ES-I3 (cell line): ENCODE results near the gene TBCD.

Experiments
- H3K36me3 ChIP-seq: 2 replicates; pipeline ENCODE4 v1.6.1; 2013; ENCODE audit warnings: mild to moderate bottlenecking, low read length, control low read depth, moderate library complexity; ENCODE audit not compliant: insufficient read depth
- H3K4me1 ChIP-seq: 2 replicates; pipeline ENCODE4 v1.6.1; 2013; ENCODE audit warnings: mild to moderate bottlenecking, control low read depth, low read length; ENCODE audit not compliant: insufficient read depth
- H3K9ac ChIP-seq: 2 replicates; pipeline ENCODE4 v1.6.1; 2013; ENCODE audit warnings: low read depth, mild to moderate bottlenecking, low read length, moderate library complexity
- H3K9me3 ChIP-seq: 2 replicates; pipeline ENCODE4 v1.6.1; 2013; ENCODE audit warnings: mild to moderate bottlenecking, low read length, moderate library complexity; ENCODE audit not compliant: control insufficient read depth, insufficient read depth

The TBCD gene

GRCh38 chr17:82917699-82918345, 166.0 kb downstream of the TBCD start:
- Histone ChIP-seq H3K9me3 (no peaks in the 10 kb centered on the region), H3K36me3 (peaks cover 16% of the 10 kb centered on the region), H3K4me1 (no peaks in the 10 kb centered on the region), H3K9ac (no peak overlapping the region)

DNA sequence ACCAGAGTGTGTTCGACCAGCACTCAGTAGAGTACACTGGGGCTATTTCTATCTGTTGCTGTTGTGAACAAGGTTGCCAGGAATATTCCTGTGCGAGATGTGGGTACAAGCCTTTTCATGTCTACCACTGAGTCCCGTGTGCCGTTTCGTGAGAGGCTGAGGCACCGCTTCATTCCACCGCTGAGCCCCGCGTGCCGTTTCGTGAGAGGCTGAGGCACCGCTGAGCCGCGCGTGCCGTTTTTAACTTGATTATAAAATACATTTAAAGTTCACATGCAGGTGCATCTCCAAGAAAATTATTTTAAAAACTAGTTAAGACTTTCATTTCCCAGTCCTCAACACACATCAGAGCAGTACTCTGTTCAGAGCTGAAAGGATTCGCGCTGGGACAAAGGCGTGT, 166.6 kb downstream of the TBCD start:
- H3K9ac ChIP-seq, result no peak overlapping the region
- no peaks in the 10 kb centered on the region for H3K4me1 ChIP-seq
- H3K36me3 ChIP-seq, result peaks cover 11% of the 10 kb centered on the region; the same call in 1 of the 2 replicates
- H3K9me3 ChIP-seq, result no peaks in the 10 kb centered on the region

GRCh38 chr17:82920150-82920549, 168.3 kb downstream of the TBCD start:
- H3K36me3 ChIP-seq, result peaks cover 9% of the 10 kb centered on the region
- no peak overlapping the region for H3K9ac ChIP-seq
- H3K9me3 ChIP-seq, result no peaks in the 10 kb centered on the region
- H3K4me1 ChIP-seq, result no peaks in the 10 kb centered on the region

DNA sequence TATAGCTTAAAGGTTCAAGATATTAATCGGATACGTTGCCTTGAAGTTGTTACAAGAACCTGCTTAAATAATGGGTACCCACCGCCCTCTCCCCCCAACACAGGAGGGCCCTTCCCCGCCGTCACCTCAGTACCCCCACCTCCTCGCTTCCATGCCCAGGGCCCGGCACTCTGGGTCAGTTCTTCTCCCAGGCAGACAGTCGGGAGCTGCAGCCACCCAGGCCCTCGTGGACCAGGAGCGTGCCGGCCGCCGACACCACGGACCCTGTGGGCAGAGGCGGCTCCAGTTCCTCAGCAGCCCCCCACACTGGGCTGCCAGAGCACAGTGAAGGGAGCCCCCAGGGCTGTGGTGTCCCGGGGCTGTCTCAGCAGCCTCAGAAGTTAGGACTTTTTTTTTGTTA, 168.8 kb downstream of the TBCD start:
- H3K9me3 ChIP-seq, result no peaks in the 10 kb centered on the region
- no peaks in the 10 kb centered on the region for H3K4me1 ChIP-seq
- H3K36me3 ChIP-seq, result peaks cover 14% of the 10 kb centered on the region
- no peak overlapping the region for H3K9ac ChIP-seq

- H3K9ac ChIP-seq, result no peak overlapping the region
- H3K36me3 ChIP-seq, result peaks cover 14% of the 10 kb centered on the region
- no peaks in the 10 kb centered on the region for H3K9me3 ChIP-seq
- no peaks in the 10 kb centered on the region for H3K4me1 ChIP-seq
Measured at GRCh38 chr17:82921426-82921825, 169.6 kb downstream of the TBCD start.

DNA sequence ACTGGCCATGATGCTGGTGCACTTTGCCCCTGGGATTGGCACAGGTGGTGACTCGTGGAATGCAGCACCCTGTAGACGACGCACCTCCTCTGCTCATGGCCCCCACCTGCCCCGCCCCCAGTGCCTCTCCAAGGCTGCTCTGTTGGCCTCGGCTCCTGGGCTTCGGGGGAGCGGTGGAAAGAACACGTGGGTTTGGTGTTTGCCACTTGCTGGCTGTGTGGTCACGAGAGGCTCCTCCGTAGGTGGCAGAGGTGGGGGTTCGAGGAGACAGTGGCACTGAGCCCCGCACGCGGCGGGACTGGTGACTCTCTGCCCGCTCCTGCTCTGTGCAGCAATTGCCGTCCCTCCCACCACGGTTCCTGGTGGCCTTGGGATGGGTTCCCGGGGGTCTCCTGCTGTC, 170.8 kb downstream of the TBCD start:
- H3K36me3 ChIP-seq, result peaks cover 23% of the 10 kb centered on the region
- H3K4me1 ChIP-seq, result no peaks in the 10 kb centered on the region
- H3K9me3 ChIP-seq, result no peaks in the 10 kb centered on the region
- no peak overlapping the region for H3K9ac ChIP-seq

DNA sequence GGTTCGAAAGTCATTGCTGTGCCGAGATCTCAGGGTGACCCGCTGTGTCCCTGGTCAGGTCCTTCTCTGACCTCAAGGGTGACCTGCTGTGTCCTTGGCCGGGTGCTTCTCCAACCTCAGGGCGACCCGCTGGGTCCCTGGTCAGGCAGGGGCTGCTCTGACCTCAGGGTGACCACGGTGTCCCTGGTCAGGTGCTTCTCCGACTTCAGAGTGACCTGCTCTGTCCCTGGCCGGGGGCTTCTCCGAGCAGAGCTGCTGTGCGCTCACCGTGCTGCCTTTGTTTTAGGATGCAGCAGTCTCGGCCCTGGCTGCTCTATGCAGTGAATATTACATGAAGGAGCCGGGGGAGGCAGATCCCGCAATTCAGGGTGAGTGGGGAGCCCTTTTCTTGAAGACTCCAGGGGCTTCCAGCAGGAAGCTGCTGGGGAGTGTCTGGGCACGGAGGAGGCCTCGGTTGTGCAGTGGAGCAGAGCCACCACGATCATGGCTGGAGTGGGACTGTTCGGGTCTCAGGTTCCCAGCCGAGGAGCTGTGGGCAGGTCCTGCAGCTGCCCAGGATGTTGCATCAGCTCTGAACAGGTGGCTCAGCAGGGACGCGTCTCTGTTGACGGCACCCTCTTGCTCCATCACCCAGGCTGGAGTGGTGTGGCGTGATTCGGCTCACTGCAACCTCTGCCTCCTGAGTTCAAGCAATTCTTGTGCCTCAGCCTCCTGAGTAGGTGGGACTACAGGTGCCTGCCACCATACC, 171.7 kb downstream of the TBCD start:
- no peaks in the 10 kb centered on the region for H3K4me1 ChIP-seq
- H3K36me3 ChIP-seq, result peaks cover 26% of the 10 kb centered on the region
- no peak overlapping the region for H3K9ac ChIP-seq
- no peaks in the 10 kb centered on the region for H3K9me3 ChIP-seq

- Histone ChIP-seq H3K36me3 (peaks cover 26% of the 10 kb centered on the region), H3K4me1 (no peaks in the 10 kb centered on the region), H3K9ac (no peak overlapping the region)
Measured at GRCh38 chr17:82924214-82924613, 172.3 kb downstream of the TBCD start.

DNA sequence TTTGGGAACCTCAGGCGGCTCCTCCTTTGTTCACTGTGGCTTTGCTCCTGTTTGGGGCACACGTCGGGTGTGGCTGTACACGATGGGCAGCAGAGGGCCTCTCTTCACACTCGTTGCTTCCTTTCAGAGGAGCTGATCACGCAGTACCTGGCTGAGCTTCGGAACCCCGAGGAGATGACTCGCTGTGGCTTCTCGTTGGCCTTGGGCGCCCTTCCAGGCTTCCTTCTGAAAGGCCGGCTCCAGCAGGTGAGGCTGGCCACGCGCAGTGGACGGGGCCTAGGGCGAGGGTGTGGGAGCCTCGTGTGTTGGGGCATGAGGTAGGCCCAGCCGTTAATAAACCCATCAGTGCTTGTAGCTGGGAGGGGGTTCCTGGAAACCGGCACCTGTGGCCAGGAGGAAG, 172.9 kb downstream of the TBCD start:
- Histone ChIP-seq H3K36me3 (peaks cover 26% of the 10 kb centered on the region), H3K4me1 (no peaks in the 10 kb centered on the region), H3K9ac (no peak overlapping the region)

More at GRCh38 chr17:82924214-82924613, 172.3 kb downstream of the TBCD start:
- no peaks in the 10 kb centered on the region for H3K9me3 ChIP-seq

GRCh38 chr17:82925336-82925735, 173.5 kb downstream of the TBCD start:
- Histone ChIP-seq H3K4me1 (no peaks in the 10 kb centered on the region), H3K9ac (no peak overlapping the region), H3K36me3 (peaks cover 31% of the 10 kb centered on the region)

More for the DNA sequence above, 172.9 kb downstream of the TBCD start:
- no peaks in the 10 kb centered on the region for H3K9me3 ChIP-seq

DNA sequence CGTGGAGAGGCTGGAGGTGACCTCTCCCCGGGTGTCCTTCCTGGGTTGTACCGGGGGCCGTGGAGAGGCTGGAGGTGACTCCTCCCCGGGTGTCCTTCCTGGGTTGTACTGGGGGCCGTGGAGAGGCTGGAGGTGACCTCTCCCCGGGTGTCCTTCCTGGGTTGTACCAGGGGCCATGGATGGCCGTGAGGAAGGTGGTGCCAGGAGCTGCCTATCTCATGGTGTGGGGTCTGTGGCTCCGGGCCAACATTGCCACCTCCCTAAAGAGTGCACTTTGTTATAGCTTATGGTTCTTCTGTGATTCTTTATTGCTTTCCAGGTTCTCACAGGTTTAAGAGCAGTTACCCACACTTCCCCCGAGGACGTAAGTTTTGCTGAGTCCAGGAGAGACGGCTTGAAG, 174.2 kb downstream of the TBCD start:
- peaks cover 32% of the 10 kb centered on the region for H3K36me3 ChIP-seq
- no peaks in the 10 kb centered on the region for H3K4me1 ChIP-seq
- H3K9ac ChIP-seq, result no peak overlapping the region
- no peaks in the 10 kb centered on the region for H3K9me3 ChIP-seq

More at GRCh38 chr17:82925336-82925735, 173.5 kb downstream of the TBCD start:
- H3K9me3 ChIP-seq, result no peaks in the 10 kb centered on the region

- Histone ChIP-seq H3K4me1 (no peaks in the 10 kb centered on the region), H3K9me3 (no peaks in the 10 kb centered on the region), H3K9ac (no peak overlapping the region), H3K36me3 (peaks cover 32% of the 10 kb centered on the region)
Measured at GRCh38 chr17:82926716-82927115, 174.9 kb downstream of the TBCD start.

GRCh38 chr17:82927311-82927660, 175.4 kb downstream of the TBCD start:
- no peaks in the 10 kb centered on the region for H3K4me1 ChIP-seq
- peaks cover 37% of the 10 kb centered on the region for H3K36me3 ChIP-seq
- no peaks in the 10 kb centered on the region for H3K9me3 ChIP-seq
- no peak overlapping the region for H3K9ac ChIP-seq

- H3K4me1 ChIP-seq, result no peaks in the 10 kb centered on the region
- no peak overlapping the region for H3K9ac ChIP-seq
- peaks cover 40% of the 10 kb centered on the region for H3K36me3 ChIP-seq
- no peaks in the 10 kb centered on the region for H3K9me3 ChIP-seq
Measured at GRCh38 chr17:82927661-82928601, 176.1 kb downstream of the TBCD start.
